HS-5 (cell line): ENCODE data around the gene ZNF672.

ENCODE experiments used
- DNase-seq: peaks from one replicate; pipeline ENCODE4 v3.0.0-alpha.2; 2012; ENCODE audit warnings: low read depth

Gene ZNF672

GRCh38 chr1:248890549-248891498, 52.8 kb downstream of the ZNF672 start:
- DNase-seq: no peak

GRCh38 chr1:248891758-248892157, 53.7 kb downstream of the ZNF672 start:
- DNase-seq: no peak

- no peak for DNase-seq
Measured at GRCh38 chr1:248892590-248892989, 54.6 kb downstream of the ZNF672 start.

GRCh38 chr1:248894837-248895236, 56.8 kb downstream of the ZNF672 start:
- DNase-seq: no peak

GRCh38 chr1:248897412-248898337, 59.7 kb downstream of the ZNF672 start:
- no peak for DNase-seq
